Fibroblast of pulmonary artery (primary cell): ENCODE results near the gene LDB2.

Experiments used
- DNase-seq: peaks from one replicate; pipeline ENCODE4 v3.0.0-alpha.2; 2010; ENCODE audit warnings: low read depth
- H3K4me3 ChIP-seq: replicated peaks from 2 replicates; pipeline ENCODE4 v1.5.1; 2011; ENCODE audit warnings: low read depth, mild to moderate bottlenecking, control low read depth, low read length, moderate library complexity
- TF ChIP-seq, protein P1 (sequence below): IDR thresholded peaks from 2 replicates; pipeline ENCODE4 v1.5.1; 2011; ENCODE audit warnings: mild to moderate bottlenecking, control low read depth, low read length, inconsistent platforms; ENCODE audit errors: missing control alignments

The LDB2 gene

DNA sequence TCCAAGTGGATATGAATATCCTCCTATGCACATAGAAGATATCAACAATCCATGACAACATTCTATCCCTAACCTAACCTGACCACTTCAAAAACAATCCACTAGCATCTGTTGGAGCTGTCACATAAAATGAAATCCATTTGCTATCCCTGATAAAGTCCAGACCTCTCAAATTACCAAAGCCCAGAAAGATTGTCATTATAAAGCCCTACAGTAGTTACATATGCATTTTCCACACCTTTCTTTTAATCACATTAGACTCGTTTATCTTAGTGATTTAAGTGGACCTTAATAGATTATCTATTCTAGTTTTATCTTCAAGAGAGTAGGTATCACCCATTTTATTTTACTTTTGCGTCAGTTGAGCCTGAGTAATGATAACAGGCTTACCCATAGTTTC is 30.6 kb downstream of the LDB2 start:
- no peak overlapping the region for H3K4me3 ChIP-seq
- TF ChIP-seq, protein P1, sequence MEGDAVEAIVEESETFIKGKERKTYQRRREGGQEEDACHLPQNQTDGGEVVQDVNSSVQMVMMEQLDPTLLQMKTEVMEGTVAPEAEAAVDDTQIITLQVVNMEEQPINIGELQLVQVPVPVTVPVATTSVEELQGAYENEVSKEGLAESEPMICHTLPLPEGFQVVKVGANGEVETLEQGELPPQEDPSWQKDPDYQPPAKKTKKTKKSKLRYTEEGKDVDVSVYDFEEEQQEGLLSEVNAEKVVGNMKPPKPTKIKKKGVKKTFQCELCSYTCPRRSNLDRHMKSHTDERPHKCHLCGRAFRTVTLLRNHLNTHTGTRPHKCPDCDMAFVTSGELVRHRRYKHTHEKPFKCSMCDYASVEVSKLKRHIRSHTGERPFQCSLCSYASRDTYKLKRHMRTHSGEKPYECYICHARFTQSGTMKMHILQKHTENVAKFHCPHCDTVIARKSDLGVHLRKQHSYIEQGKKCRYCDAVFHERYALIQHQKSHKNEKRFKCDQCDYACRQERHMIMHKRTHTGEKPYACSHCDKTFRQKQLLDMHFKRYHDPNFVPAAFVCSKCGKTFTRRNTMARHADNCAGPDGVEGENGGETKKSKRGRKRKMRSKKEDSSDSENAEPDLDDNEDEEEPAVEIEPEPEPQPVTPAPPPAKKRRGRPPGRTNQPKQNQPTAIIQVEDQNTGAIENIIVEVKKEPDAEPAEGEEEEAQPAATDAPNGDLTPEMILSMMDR = no peak
- no peak for DNase-seq

DNA sequence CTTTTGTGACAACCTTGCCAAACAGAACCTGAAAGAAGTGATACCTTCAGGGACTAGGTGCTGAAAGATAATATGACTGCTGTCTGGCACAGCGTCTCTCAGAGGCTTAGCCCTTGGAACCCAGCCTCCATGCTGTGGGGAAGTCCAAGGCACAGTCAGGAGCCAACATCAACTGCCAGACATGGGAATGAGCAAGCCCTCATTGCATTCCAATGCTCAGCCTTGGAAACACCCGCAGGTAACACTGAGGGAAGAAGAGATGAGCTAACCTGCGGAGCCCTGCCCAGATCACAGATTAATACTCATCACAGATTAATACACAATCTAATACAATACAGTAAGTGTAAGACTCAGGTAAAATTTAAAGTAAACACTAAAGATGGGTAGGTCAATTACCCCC is 31.5 kb downstream of the LDB2 start:
- no peak overlapping the region for H3K4me3 ChIP-seq
- TF ChIP-seq, protein P1 = no peak
- DNase-seq = no peak

DNA sequence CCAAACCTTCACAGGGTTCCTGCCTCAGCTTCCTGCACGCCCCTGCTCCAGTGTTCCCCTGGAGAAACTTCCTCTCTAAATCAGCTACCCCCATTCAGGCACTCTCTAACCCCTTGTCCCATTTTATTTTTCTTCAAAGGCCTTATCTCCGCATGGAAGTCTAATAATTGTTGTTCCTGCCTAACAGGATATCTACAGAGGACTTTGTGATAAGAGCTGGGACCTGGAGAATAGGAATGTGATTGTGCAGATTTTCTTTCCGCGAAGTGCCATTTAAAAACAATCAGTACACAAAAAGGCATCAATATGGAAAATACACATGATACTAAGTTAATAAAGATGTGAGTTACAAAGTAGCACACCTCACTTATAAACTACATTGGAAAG is 32.6 kb downstream of the LDB2 start:
- no peak overlapping the region for H3K4me3 ChIP-seq
- DNase-seq = no peak
- TF ChIP-seq, protein P1 = no peak

DNA sequence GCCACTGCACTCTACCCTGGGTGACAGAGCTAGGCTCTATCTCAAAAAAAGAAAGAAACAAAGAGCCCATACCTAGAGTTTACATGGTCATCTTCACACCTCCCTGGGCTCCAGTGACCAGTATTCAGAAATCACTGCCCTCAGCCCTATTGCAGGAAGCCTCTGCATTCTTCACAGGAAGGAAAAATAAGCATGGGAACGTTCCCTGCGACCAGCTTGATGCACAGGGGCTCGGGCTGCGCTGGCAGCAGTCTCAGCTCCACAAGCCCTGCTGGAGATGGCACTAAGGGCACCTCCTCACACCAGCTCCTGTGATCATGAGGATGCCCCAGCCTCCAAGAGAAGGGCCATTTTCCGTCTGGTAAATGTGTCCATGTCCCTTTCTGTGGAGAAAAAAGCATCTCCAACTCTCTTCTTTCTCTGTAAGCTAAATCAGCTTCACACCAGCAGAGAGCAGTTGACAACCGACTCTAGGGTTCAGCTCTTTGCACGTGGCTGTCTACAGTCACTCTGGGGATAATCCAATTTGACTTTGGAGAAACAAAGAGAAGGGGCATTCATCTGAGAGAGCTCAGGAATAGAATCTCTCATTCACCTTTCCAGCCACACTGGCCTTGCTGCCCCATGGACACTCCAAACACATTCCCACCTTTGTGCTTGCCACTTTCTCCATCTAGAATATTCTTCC is 33.1 kb downstream of the LDB2 start:
- no peak for DNase-seq
- no peak overlapping the region for H3K4me3 ChIP-seq
- TF ChIP-seq, protein P1 = no peak

DNA sequence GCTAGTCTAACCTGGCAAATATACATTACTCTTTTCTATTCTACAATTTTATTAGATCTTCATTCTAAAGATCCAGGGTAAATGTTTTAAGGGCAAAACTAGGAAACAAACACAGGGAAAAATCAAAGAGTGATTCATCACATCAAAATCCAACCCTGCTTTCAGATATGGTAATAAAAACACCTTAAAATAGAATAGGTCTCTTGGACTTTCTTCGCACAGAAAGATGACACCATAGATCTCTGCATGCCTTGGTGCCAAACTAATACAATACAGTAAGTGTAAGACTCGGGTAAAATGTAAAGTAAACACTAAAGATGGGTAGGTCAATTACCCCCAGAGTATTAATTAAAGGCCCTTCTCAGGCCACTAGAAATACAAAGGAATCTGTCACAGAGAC is 34.2 kb downstream of the LDB2 start:
- H3K4me3 ChIP-seq = no peak overlapping the region
- no peak for DNase-seq
- TF ChIP-seq, protein P1 = no peak

DNA sequence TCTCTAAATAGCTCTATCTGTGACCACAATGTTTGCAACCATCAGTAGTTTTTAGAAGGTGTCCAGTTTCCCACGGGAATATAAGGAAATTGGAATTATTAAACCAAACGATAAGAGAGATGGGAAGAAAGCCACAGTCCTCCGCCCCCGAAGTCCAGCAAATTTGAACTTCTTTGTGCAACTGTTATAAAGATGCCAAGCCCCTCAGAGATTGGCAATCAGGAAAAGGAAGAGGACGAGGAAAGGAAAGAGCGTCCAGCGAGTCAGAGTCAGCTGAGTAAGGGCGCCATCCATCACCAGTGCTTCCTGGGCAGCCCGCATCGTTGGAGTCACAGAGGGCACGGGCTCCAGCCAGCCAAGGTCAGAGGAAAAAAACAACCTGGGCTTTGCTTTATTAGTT is 35.7 kb downstream of the LDB2 start:
- no peak for DNase-seq
- H3K4me3 ChIP-seq = no peak overlapping the region
- TF ChIP-seq, protein P1 = no peak

DNA sequence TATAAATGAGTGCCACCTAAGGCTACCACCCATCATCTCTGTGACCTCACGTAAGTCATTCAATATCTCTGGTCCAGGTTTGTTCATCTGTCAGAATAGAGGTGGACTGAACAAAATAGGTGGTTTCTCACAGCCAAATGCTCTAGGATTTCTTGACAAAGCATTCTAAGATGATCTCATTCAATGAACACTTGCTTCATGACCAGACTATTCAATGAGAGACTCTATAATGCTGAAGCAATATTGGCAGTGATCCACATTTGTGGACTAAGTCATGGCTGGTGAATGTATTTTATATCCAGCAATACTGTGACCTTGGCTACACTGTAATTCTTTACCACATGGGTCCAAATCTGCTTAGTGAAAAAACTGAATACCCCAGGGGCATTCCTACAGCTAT is 37.9 kb downstream of the LDB2 start:
- peak; percentile 93 for DNase-seq
- no peak overlapping the region for H3K4me3 ChIP-seq
- TF ChIP-seq, protein P1 = no peak
